HuH-7 (cell line): ENCODE measurements around the gene C1orf232.

ENCODE experiments used
- DNase-seq: peaks from one replicate; pipeline ENCODE4 v3.0.0; 2011; ENCODE audit warnings: low spot score

The C1orf232 gene

GRCh38 chr1:26156285-26157038 is 12.3 kb downstream of the C1orf232 start:
- DNase-seq, result no peak

- DNase-seq, result no peak
Observed at GRCh38 chr1:26155370-26156284, 13.1 kb downstream of the C1orf232 start.

GRCh38 chr1:26154750-26155149 is 14.0 kb downstream of the C1orf232 start:
- DNase-seq, result no peak

GRCh38 chr1:26153966-26154532 is 14.7 kb downstream of the C1orf232 start:
- DNase-seq, result no peak

- no peak for DNase-seq
Observed at GRCh38 chr1:26148887-26149286, 19.9 kb downstream of the C1orf232 start.

GRCh38 chr1:26145960-26146294 is 22.8 kb downstream of the C1orf232 start:
- DNase-seq, result no peak

GRCh38 chr1:26145041-26145959 is 23.5 kb downstream of the C1orf232 start:
- DNase-seq, result peak; percentile 67

GRCh38 chr1:26142159-26142558 is 26.6 kb downstream of the C1orf232 start:
- no peak for DNase-seq

GRCh38 chr1:26138974-26139558 is 29.7 kb downstream of the C1orf232 start:
- no peak for DNase-seq

- no peak for DNase-seq
Observed at GRCh38 chr1:26134466-26134865, 34.3 kb downstream of the C1orf232 start.

- DNase-seq, result no peak
Observed at GRCh38 chr1:26132834-26133167, 36.0 kb downstream of the C1orf232 start.

GRCh38 chr1:26132128-26132833 is 36.5 kb downstream of the C1orf232 start:
- no peak for DNase-seq

GRCh38 chr1:26130695-26131094 is 38.1 kb downstream of the C1orf232 start:
- DNase-seq, result no peak

- no peak for DNase-seq
Observed at GRCh38 chr1:26129778-26130177, 39.0 kb downstream of the C1orf232 start.

- DNase-seq, result no peak
Observed at GRCh38 chr1:26127235-26128163, 41.3 kb downstream of the C1orf232 start.

- no peak for DNase-seq
Observed at GRCh38 chr1:26126321-26127084, 42.3 kb downstream of the C1orf232 start.

GRCh38 chr1:26125946-26126320 is 42.8 kb downstream of the C1orf232 start:
- DNase-seq, result no peak

- no peak for DNase-seq
Observed at GRCh38 chr1:26125382-26125781, 43.4 kb downstream of the C1orf232 start.
